Activated CD4-positive, alpha-beta memory T cell treated with anti-CD3 and anti-CD28 coated beads, Interleukin-2, amount 10 ng/mL, durations not matched to agents 7 days and 5 days (primary cell): ENCODE results near the gene CATSPERD. TPM values are rescaled to one million over a fixed set of nuclear protein-coding genes. Genes with fewer than 3 reads are reported as not detected.

Source experiments
- CTCF ChIA-PET: fragments of 350-600 bp; sonication (Branson Sonifier 250); formaldehyde crosslinking; loops from one replicate; lab custom pipeline; 2021; ENCODE audit warnings: antibody characterized with exemption, inconsistent platforms; lab: Charles Lee
- POLR2A ChIA-PET: fragments of 350-600 bp; sonication (Branson Sonifier 250); formaldehyde crosslinking; loops from one replicate; lab custom pipeline; 2021; ENCODE audit warnings: antibody characterized with exemption; lab: Charles Lee
- DNase-seq: peaks from one replicate; pipeline ENCODE4 v3.0.0-alpha.2; 2020
- H3K27ac Mint-ChIP-seq: one replicate; pipeline ENCODE4 v1.8.0; 2021; ENCODE audit warnings: mild to moderate bottlenecking, mixed read lengths
- H3K27me3 Mint-ChIP-seq: one replicate; pipeline ENCODE4 v1.8.0; 2021; ENCODE audit warnings: mixed read lengths
- H3K36me3 Mint-ChIP-seq: one replicate; pipeline ENCODE4 v1.8.0; 2021; ENCODE audit warnings: low read depth, mixed read lengths
- H3K4me1 Mint-ChIP-seq: one replicate; pipeline ENCODE4 v1.8.0; 2021; ENCODE audit warnings: mixed read lengths
- H3K4me3 Mint-ChIP-seq: one replicate; pipeline ENCODE4 v1.8.0; 2021; ENCODE audit warnings: mild to moderate bottlenecking, mixed read lengths
- H3K9me3 Mint-ChIP-seq: one replicate; pipeline ENCODE4 v1.8.0; 2021; ENCODE audit warnings: mixed read lengths
- total RNA-seq, 2 experiments: library from RNA; stranded (reverse); gene quantifications; one replicate each; pipeline ENCODE4 v1.2.3, GENCODE V29; 2021

The CATSPERD gene
- total RNA-seq, 2 experiments from 2014 or later: not detected

GRCh38 chr19:5706876-5707573 lies 13.4 kb upstream of the CATSPERD start:
- Mint-ChIP-seq H3K27me3 (no peaks in the 10 kb centered on the region), H3K36me3 (peaks cover 49% of the 10 kb centered on the region), H3K9me3 (no peaks in the 10 kb centered on the region), H3K4me3 (no peak overlapping the region), H3K4me1 (no peaks in the 10 kb centered on the region), H3K27ac (no peak overlapping the region)
- no peak for DNase-seq
- ChIA-PET CTCF (no interaction called here), POLR2A (interaction anchor here (1.7 to 3.6 kb wide), 3 partner anchors 8 to 16 kb away, joined by 7 to 24 read pairs (median 9); partner anchors contain the start of genes CATSPERD and LONP1)

- Mint-ChIP-seq H3K27me3 (no peaks in the 10 kb centered on the region), H3K27ac (no peak overlapping the region), H3K4me1 (no peaks in the 10 kb centered on the region), H3K36me3 (peaks cover 53% of the 10 kb centered on the region), H3K9me3 (no peaks in the 10 kb centered on the region), H3K4me3 (no peak overlapping the region)
- DNase-seq: no peak
- ChIA-PET POLR2A (interaction anchor here (1.7 to 3.6 kb wide), 3 partner anchors 9 to 17 kb away, joined by 7 to 24 read pairs (median 9); partner anchors contain the start of genes CATSPERD and LONP1), CTCF (interaction anchor here (0.6 to 1.6 kb wide), 2 partner anchors 21 to 25 kb away, joined by 4 read pairs; no protein-coding TSS in a partner anchor)
Observed at GRCh38 chr19:5707576-5708575, 12.6 kb upstream of the CATSPERD start.

- peaks cover 4% of the 10 kb centered on the region for H3K4me1 Mint-ChIP-seq
- no peaks in the 10 kb centered on the region for H3K27me3 Mint-ChIP-seq
- ChIA-PET POLR2A (no interaction called here), CTCF (no interaction called here)
- no peak for DNase-seq
- H3K36me3 Mint-ChIP-seq: peaks cover 48% of the 10 kb centered on the region
- H3K4me3 Mint-ChIP-seq: no peak overlapping the region
- H3K9me3 Mint-ChIP-seq: no peaks in the 10 kb centered on the region
- no peak overlapping the region for H3K27ac Mint-ChIP-seq
Observed at GRCh38 chr19:5711025-5711424, 9.4 kb upstream of the CATSPERD start.

- DNase-seq: no peak
- ChIA-PET POLR2A (interaction anchor here (0.8 to 2.0 kb wide), 3 partner anchors 9 to 79 kb away, joined by 3 to 7 read pairs (median 3); partner anchors contain the start of genes CATSPERD and DUS3L), CTCF (interaction anchor here (1.6 kb wide), 1 partner anchor 22 kb away, joined by 4 read pairs; the partner anchor contains the start of gene RPL36)
- Mint-ChIP-seq H3K9me3 (no peaks in the 10 kb centered on the region), H3K27ac (no peak overlapping the region), H3K36me3 (peaks cover 45% of the 10 kb centered on the region), H3K4me3 (no peak overlapping the region), H3K27me3 (no peaks in the 10 kb centered on the region), H3K4me1 (peaks cover 6% of the 10 kb centered on the region)
Observed at GRCh38 chr19:5711713-5712161, 8.7 kb upstream of the CATSPERD start.

GRCh38 chr19:5713228-5713627 lies 7.2 kb upstream of the CATSPERD start:
- CTCF ChIA-PET: interaction anchor here (1.0 to 1.6 kb wide), 2 partner anchors 22 to 23 kb away, joined by 3 to 4 read pairs; partner anchors contain the start of gene RPL36

GRCh38 chr19:5714816-5715215 lies 5.6 kb upstream of the CATSPERD start:
- ChIA-PET POLR2A (interaction anchor here (1.2 to 1.5 kb wide), 2 partner anchors 24 to 92 kb away, joined by 3 to 9 read pairs; partner anchors contain the start of genes SAFB and SAFB2), CTCF (interaction anchor here (0.7 to 1.7 kb wide), 2 partner anchors 25 to 589 kb away, joined by 3 to 6 read pairs; partner anchors contain the start of gene RPL36)
- H3K9me3 Mint-ChIP-seq: no peaks in the 10 kb centered on the region
- no peak overlapping the region for H3K27ac Mint-ChIP-seq
- peaks cover 27% of the 10 kb centered on the region for H3K4me1 Mint-ChIP-seq
- peaks cover 52% of the 10 kb centered on the region for H3K36me3 Mint-ChIP-seq
- DNase-seq: no peak
- no peak overlapping the region for H3K4me3 Mint-ChIP-seq
- no peaks in the 10 kb centered on the region for H3K27me3 Mint-ChIP-seq

More at GRCh38 chr19:5713228-5713627, 7.2 kb upstream of the CATSPERD start:
- POLR2A ChIA-PET: interaction anchor here (1.0 to 2.0 kb wide), 3 partner anchors 15 to 115 kb away, joined by 3 to 10 read pairs (median 7); no protein-coding TSS in a partner anchor
- Mint-ChIP-seq H3K27ac (no peak overlapping the region), H3K4me3 (no peak overlapping the region), H3K4me1 (peaks cover 18% of the 10 kb centered on the region), H3K27me3 (no peaks in the 10 kb centered on the region), H3K9me3 (no peaks in the 10 kb centered on the region), H3K36me3 (peaks cover 42% of the 10 kb centered on the region)
- no peak for DNase-seq

- H3K36me3 Mint-ChIP-seq: peaks cover 33% of the 10 kb centered on the region
- H3K4me1 Mint-ChIP-seq: peaks cover 34% of the 10 kb centered on the region
- H3K27ac Mint-ChIP-seq: peak overlapping the region; percentile 96
- DNase-seq: no peak
- no peaks in the 10 kb centered on the region for H3K27me3 Mint-ChIP-seq
- H3K9me3 Mint-ChIP-seq: no peaks in the 10 kb centered on the region
- ChIA-PET CTCF (interaction anchor here (1.8 to 4.7 kb wide), 3 partner anchors 27 to 30 kb away, joined by 8 to 76 read pairs (median 9); partner anchors contain the start of gene RPL36), POLR2A (interaction anchor here (2.1 to 5.7 kb wide), 3 partner anchors 11 to 30 kb away, joined by 14 to 109 read pairs (median 24); partner anchors contain the start of gene RPL36)
- peak overlapping the region; percentile 86 for H3K4me3 Mint-ChIP-seq
Observed at GRCh38 chr19:5717215-5717935, 3.1 kb upstream of the CATSPERD start.

- CTCF ChIA-PET: interaction anchor here (1.3 to 4.7 kb wide), 3 partner anchors 28 to 76 kb away, joined by 5 to 76 read pairs (median 8); partner anchors contain the start of gene RPL36
- Mint-ChIP-seq H3K9me3 (no peaks in the 10 kb centered on the region), H3K27me3 (no peaks in the 10 kb centered on the region), H3K36me3 (peaks cover 30% of the 10 kb centered on the region), H3K27ac (peak overlapping the region; percentile 96), H3K4me3 (peak overlapping the region; percentile 86), H3K4me1 (peaks cover 34% of the 10 kb centered on the region)
- peak; percentile 35 for DNase-seq
- POLR2A ChIA-PET: interaction anchor here (0.7 to 5.7 kb wide), 13 partner anchors 9 to 394 kb away, joined by 3 to 109 read pairs (median 10); partner anchors contain the start of genes DUS3L, MICOS13, NDUFA11 and RPL36
Observed at GRCh38 chr19:5718037-5718578, 2.3 kb upstream of the CATSPERD start.

GRCh38 chr19:5718579-5719273 lies 1.7 kb upstream of the CATSPERD start:
- POLR2A ChIA-PET: interaction anchor here (0.7 to 5.7 kb wide), 15 partner anchors 9 to 393 kb away, joined by 3 to 109 read pairs (median 4); partner anchors contain the start of genes DUS3L, MICOS13, NDUFA11 and RPL36
- CTCF ChIA-PET: interaction anchor here (0.6 to 4.7 kb wide), 5 partner anchors 29 to 184 kb away, joined by 3 to 76 read pairs (median 5); partner anchors contain the start of genes NDUFA11 and RPL36
- Mint-ChIP-seq H3K27me3 (no peaks in the 10 kb centered on the region), H3K9me3 (no peaks in the 10 kb centered on the region), H3K4me3 (peak overlapping the region; percentile 86), H3K4me1 (peaks cover 34% of the 10 kb centered on the region), H3K36me3 (peaks cover 26% of the 10 kb centered on the region), H3K27ac (peak overlapping the region; percentile 96)
- peak; percentile 68 for DNase-seq

- Mint-ChIP-seq H3K27me3 (no peaks in the 10 kb centered on the region), H3K9me3 (no peaks in the 10 kb centered on the region), H3K4me3 (peak overlapping the region; percentile 86), H3K27ac (peak overlapping the region; percentile 96), H3K36me3 (peaks cover 22% of the 10 kb centered on the region), H3K4me1 (peaks cover 34% of the 10 kb centered on the region)
- DNase-seq: peak; percentile 52
- CTCF ChIA-PET: interaction anchor here (0.5 to 4.7 kb wide), 13 partner anchors 12 to 928 kb away, joined by 3 to 76 read pairs (median 6); partner anchors contain the start of genes FEM1A, NDUFA11, NRTN and RPL36
- POLR2A ChIA-PET: interaction anchor here (0.8 to 5.7 kb wide), 15 partner anchors 13 to 751 kb away, joined by 3 to 109 read pairs (median 10); partner anchors contain the start of genes DUS3L, KDM4B, NDUFA11 and RPL36
Observed at GRCh38 chr19:5719274-5719960, 1.0 kb upstream of the CATSPERD start.
